Gastroesophageal sphincter (tissue), 4 donors: ENCODE data around the gene NCK2. TPM values are rescaled to one million over a fixed set of nuclear protein-coding genes. Genes with fewer than 3 reads are reported as not detected.

Experiments
- ATAC-seq: fragments of 150-250 bp; one replicate; pipeline ENCODE4 v1.9.1; 2016; ENCODE audit warnings: mild to moderate bottlenecking, moderate library complexity
- H3K27ac ChIP-seq, 4 donors: fragments of 200-600 bp; sonication (generic) in 3 of 4; 1 replicate in 3 of 4; 2 replicates in 1 of 4; pipeline ENCODE4 v1.5.1; 2016 to 2019
- H3K27me3 ChIP-seq: fragments of 200-600 bp; sonication (generic); one replicate; pipeline ENCODE4 v1.5.1; 2019
- H3K36me3 ChIP-seq, 2 donors: fragments of 200-600 bp; sonication (generic); one replicate each; pipeline ENCODE4 v1.5.1; 2019; ENCODE audit warnings: control low read depth in 1 of 2
- H3K4me1 ChIP-seq, 3 donors: fragments of 200-600 bp; sonication (generic); 1 replicate in 2 of 3; 2 replicates in 1 of 3; pipeline ENCODE4 v1.5.1; 2016 to 2019; ENCODE audit warnings: control low read depth in 2 of 3
- H3K4me3 ChIP-seq, 2 donors: fragments of 200-600 bp; sonication (generic); one replicate each; pipeline ENCODE4 v1.5.1; 2019; ENCODE audit warnings: mild to moderate bottlenecking in 1 of 2, moderate library complexity in 1 of 2
- H3K9me3 ChIP-seq, 3 donors: fragments of 200-600 bp; sonication (generic); one replicate each; pipeline ENCODE4 v1.5.1; 2017 to 2019; ENCODE audit warnings: control low read depth in 2 of 3
- EP300 ChIP-seq: sonication (generic); formaldehyde crosslinking; IDR thresholded peaks from one replicate; pipeline ENCODE4 v1.6.1; 2017; ENCODE audit warnings: antibody characterized with exemption, mild to moderate bottlenecking
- POLR2A ChIP-seq, 2 donors: fragments of 450-650 bp; IDR thresholded peaks; one replicate each; pipeline ENCODE4 v1.6.1; 2017; ENCODE audit warnings: antibody characterized with exemption in 2 of 2, mild to moderate bottlenecking in 2 of 2, moderate library complexity in 1 of 2
- POLR2AphosphoS5 ChIP-seq: sonication (generic); formaldehyde crosslinking; IDR thresholded peaks from one replicate; pipeline ENCODE4 v1.6.1; 2017; ENCODE audit warnings: antibody characterized with exemption
- WGBS, 2 donors: methylation state at CpG; one replicate each; pipeline ENCODE4 v1.1.5; 2018; ENCODE audit warnings: low coverage in 1 of 2; 5-methylcytosine and 5-hydroxymethylcytosine counted together
- total RNA-seq, 4 donors: library from RNA; depleted of rRNA; stranded (reverse); fragments of >200 nt; gene quantifications; one replicate each; pipeline ENCODE4 v1.1.0, GENCODE V29; 2016
- TF ChIP-seq, protein P1 (sequence below), 4 experiments: fragments of 200-600 bp in 2 of 4; fragments of 450-650 bp in 2 of 4; sonication (generic) in 1 of 4; IDR thresholded peaks; one replicate each; pipeline ENCODE4 v1.5.1; 2017 to 2019; ENCODE audit warnings: antibody characterized with exemption in 4 of 4, mild to moderate bottlenecking in 2 of 4, moderate library complexity in 2 of 4

NCK2 gene
- total RNA-seq, 4 donors from 2014 or later = 63.0 to 131 (median 89.5) TPM

DNA sequence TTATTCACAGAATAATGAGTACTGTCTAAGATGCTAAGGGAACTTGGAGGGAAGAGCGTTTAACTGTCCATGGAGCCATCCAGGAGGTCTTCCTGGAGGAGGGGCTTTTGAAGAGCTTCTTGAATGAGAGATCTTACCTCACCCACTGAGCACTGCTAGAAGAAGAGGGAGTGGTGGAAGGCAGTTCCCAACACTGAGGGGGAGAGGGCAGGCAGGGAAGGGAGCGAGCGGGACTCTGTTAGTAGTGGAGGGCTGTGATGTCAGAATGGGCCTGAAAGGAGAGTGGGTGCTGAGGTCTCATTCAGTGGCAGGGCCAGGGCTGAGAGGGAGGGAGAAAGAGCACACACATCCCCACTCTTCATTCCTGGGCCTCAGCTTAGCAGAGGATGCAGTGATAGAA is 65.0 kb downstream of the NCK2 start:
- Histone ChIP-seq H3K36me3 (no peaks in the 10 kb centered on the region), H3K4me1 (peaks cover 5 to 82% (median 40%) of the 10 kb centered on the region in 3 donors), H3K27ac (peak overlapping the region in 2 of 4 donors; percentile 26 to 28), H3K27me3 (no peaks in the 10 kb centered on the region), H3K4me3 (no peak overlapping the region), H3K9me3 (no peaks in the 10 kb centered on the region)
- no peak for TF ChIP-seq POLR2A (IDR thresholded peaks at IDR 0.05)
- TF ChIP-seq POLR2AphosphoS5 = no peak
- TF ChIP-seq, protein P1, sequence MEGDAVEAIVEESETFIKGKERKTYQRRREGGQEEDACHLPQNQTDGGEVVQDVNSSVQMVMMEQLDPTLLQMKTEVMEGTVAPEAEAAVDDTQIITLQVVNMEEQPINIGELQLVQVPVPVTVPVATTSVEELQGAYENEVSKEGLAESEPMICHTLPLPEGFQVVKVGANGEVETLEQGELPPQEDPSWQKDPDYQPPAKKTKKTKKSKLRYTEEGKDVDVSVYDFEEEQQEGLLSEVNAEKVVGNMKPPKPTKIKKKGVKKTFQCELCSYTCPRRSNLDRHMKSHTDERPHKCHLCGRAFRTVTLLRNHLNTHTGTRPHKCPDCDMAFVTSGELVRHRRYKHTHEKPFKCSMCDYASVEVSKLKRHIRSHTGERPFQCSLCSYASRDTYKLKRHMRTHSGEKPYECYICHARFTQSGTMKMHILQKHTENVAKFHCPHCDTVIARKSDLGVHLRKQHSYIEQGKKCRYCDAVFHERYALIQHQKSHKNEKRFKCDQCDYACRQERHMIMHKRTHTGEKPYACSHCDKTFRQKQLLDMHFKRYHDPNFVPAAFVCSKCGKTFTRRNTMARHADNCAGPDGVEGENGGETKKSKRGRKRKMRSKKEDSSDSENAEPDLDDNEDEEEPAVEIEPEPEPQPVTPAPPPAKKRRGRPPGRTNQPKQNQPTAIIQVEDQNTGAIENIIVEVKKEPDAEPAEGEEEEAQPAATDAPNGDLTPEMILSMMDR (IDR thresholded peaks at IDR 0.05) = no peak
- TF ChIP-seq EP300 = no peak
- WGBS, 2 donors = 89 to 96% methylated on average over 3 of the region's 3 CpGs
- no peak for ATAC-seq

DNA sequence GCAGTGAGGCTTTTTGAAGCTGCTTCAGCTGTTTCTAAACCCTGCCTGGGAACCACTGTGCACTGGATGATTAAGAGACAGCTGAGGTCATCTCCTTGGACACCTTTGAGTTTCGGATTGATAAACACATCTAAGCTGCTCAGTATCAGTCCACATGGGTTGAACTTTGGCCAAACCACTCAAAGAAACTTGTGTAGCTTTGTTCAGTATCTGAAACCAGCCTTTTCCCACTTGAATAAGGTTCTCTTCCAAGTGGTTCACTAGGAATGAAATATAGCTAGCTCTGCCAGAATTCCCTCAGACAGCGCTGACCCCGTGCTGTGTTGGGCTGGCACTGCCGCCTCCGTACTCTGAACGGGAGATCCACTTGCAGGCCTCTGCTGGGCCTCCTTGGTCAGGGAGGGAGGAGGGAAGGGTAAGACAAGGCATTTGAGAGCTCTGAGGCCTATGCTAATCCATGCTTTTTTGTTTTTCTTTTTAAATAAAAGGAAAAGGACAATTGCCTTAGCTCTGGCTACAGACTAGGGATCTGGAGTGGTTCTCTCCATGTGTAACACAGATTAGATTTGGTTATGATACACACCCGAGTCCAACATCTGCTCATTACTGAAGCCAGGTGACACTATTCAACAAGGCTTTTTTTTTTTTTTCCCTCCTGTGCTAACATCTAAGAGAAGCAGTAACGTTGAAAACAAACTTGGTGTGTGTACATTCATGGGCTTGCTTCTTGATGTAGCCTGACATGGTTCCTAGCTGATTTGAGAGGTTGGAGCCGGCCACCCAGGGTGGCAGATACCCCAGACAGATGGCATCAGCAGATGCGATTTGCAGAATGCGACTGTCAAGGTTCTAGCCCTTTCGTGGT is 67.7 kb downstream of the NCK2 start:
- TF ChIP-seq, protein P1 (IDR thresholded peaks at IDR 0.05) = peak in 1 of 4 experiments; percentile 37
- TF ChIP-seq POLR2AphosphoS5 (peak; percentile 50), POLR2A (IDR thresholded peaks at IDR 0.05) (no peak), EP300 (no peak)
- Histone ChIP-seq H3K36me3 (peaks cover 0 to 8% of the 10 kb centered on the region in 2 donors), H3K27me3 (no peaks in the 10 kb centered on the region), H3K9me3 (no peaks in the 10 kb centered on the region), H3K4me3 (no peak overlapping the region), H3K27ac (peak overlapping the region; percentile 31 to 70 (median 59)), H3K4me1 (peaks cover 5 to 82% (median 46%) of the 10 kb centered on the region in 3 donors)
- WGBS, 2 donors = 2 to 11% methylated on average over 5 to 7 of the region's 12 CpGs
- peak; percentile 74 for ATAC-seq

DNA sequence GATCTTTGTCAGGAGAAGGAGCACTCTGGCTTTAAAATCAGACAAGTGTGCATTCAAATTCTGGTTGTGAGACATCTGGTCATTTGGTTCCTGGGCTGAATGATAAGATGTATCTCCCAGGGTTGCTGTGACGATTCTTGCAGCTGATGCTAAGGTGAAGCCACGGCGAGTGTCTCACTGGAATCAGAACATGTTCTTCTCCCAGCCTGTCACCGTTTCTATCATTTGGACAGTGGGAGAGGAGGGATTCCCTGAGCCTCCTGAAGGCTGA is 68.3 kb downstream of the NCK2 start:
- ATAC-seq = no peak
- Histone ChIP-seq H3K4me1 (peaks cover 5 to 78% (median 46%) of the 10 kb centered on the region in 3 donors), H3K4me3 (no peak overlapping the region), H3K27ac (peak overlapping the region; percentile 12 to 67 (median 56)), H3K9me3 (no peaks in the 10 kb centered on the region), H3K27me3 (no peaks in the 10 kb centered on the region), H3K36me3 (peaks cover 0 to 9% of the 10 kb centered on the region in 2 donors)
- TF ChIP-seq POLR2A (IDR thresholded peaks at IDR 0.05) (no peak), POLR2AphosphoS5 (no peak), EP300 (no peak)
- TF ChIP-seq, protein P1 (IDR thresholded peaks at IDR 0.05) = no peak
- WGBS, 2 donors = 80% methylated on average over 1 of the region's 4 CpGs; no CpG with 5 or more reads in 1 of the 2 donors

DNA sequence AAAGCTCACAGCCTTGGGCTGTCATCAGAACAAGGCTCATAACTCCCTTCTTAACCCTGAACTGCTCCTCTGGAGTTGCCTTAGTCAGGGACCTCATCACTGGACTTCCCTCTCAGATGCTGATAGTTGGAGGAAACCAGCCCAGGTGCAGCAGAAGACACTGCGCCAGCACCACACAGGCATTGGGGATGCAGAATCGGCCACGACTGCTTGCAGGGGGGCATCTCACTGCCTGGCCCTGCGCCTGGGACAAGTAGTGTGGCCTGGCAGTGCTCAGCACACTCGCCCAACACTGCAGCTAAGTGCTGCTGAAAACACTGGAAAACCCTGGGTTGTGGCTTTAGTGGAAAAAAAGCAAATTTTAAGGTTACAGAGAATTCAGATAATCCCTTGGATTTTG is 68.7 kb downstream of the NCK2 start:
- H3K4me1 ChIP-seq = peaks cover 5 to 74% (median 46%) of the 10 kb centered on the region in 3 donors
- no peaks in the 10 kb centered on the region for H3K27me3 ChIP-seq
- no peak overlapping the region for H3K4me3 ChIP-seq
- H3K9me3 ChIP-seq = no peaks in the 10 kb centered on the region
- WGBS, 2 donors = 100% methylated on average over 1 of the region's 5 CpGs; no CpG with 5 or more reads in 1 of the 2 donors
- peaks cover 0 to 9% of the 10 kb centered on the region in 2 donors for H3K36me3 ChIP-seq
- no peak for ATAC-seq
- no peak for TF ChIP-seq POLR2AphosphoS5
- no peak for TF ChIP-seq EP300
- TF ChIP-seq POLR2A (IDR thresholded peaks at IDR 0.05) = no peak
- TF ChIP-seq, protein P1 (IDR thresholded peaks at IDR 0.05) = no peak
- peak overlapping the region; percentile 12 to 67 (median 56) for H3K27ac ChIP-seq
